Epithelial cell of umbilical artery (primary cell): ENCODE measurements around the gene ACOT9. TPM values are rescaled to one million over a fixed set of nuclear protein-coding genes. Genes with fewer than 3 reads are reported as not detected.

Source experiments
- total RNA-seq: library from RNA; depleted of rRNA; stranded (reverse); fragments of >200 nt; gene quantifications from 2 replicates; pipeline ENCODE4 v1.2.3, GENCODE V29; 2014

Gene ACOT9
- 92.7 and 117 TPM in 2 replicates for total RNA-seq

GRCh38 chrX:23742697-23743622 is at the start of gene ACOT9:
Gene ACOT9 (minus strand): TSS chrX:23743276. CDS start chrX:23743144, 132 bp downstream.

GRCh38 chrX:23782863-23783588 is 40.0 kb upstream of the ACOT9 start, which contains the start of gene SAT1:
Gene SAT1 (plus strand): TSS chrX:23783173. CDS start chrX:23783352, 179 bp downstream.

GRCh38 chrX:23667239-23668177 is 75.6 kb downstream of the ACOT9 start, which contains the start of gene PRDX4:
Gene PRDX4 (plus strand): TSS chrX:23667493. CDS start chrX:23667571, 78 bp downstream.

Other genes starting within 250 kb of the ACOT9 start
- gene PRDX4, start 75.8 kb downstream of the ACOT9 start, total RNA-seq = 216 and 361 TPM in 2 replicates
- 669 and 900 TPM in 2 replicates for gene SAT1, start 39.9 kb upstream of the ACOT9 start, total RNA-seq
- 12.7 and 13.5 TPM in 2 replicates for gene APOO, start 164.7 kb upstream of the ACOT9 start, total RNA-seq
- gene CXorf58, start 164.7 kb upstream of the ACOT9 start, total RNA-seq = not detected in 2 replicates